Measurements from ENCODE around the gene KDM6A.

- TF ChIP-seq POLR2A (IDR thresholded peaks at IDR 0.05; ENCODE audit: low read length): no peak
- TF ChIP-seq GATA1 (IDR thresholded peaks at IDR 0.05; ENCODE audit: low read depth, low read length): no peak
Observed at GRCh38 chrX:45017946-45018345, 145.0 kb downstream of the KDM6A start.

Data from erythroblast (primary cell).